Loucy (cell line): ENCODE measurements around the gene HOXB8.

Experiments
- EZH2phosphoT487 ChIP-seq: fragments of 200-600 bp; IDR thresholded peaks from 2 replicates; pipeline ENCODE4 v1.6.1; 2018; ENCODE audit warnings: antibody characterized with exemption, mild to moderate bottlenecking, moderate library complexity, borderline replicate concordance
- TF ChIP-seq, protein P1 (sequence below): fragments of 200-600 bp; sonication (generic); conservative IDR thresholded peaks from 2 replicates; pipeline ENCODE4 v1.5.1; 2014; ENCODE audit warnings: mild to moderate bottlenecking, antibody characterized with exemption, low read length

- TF ChIP-seq, protein P1, sequence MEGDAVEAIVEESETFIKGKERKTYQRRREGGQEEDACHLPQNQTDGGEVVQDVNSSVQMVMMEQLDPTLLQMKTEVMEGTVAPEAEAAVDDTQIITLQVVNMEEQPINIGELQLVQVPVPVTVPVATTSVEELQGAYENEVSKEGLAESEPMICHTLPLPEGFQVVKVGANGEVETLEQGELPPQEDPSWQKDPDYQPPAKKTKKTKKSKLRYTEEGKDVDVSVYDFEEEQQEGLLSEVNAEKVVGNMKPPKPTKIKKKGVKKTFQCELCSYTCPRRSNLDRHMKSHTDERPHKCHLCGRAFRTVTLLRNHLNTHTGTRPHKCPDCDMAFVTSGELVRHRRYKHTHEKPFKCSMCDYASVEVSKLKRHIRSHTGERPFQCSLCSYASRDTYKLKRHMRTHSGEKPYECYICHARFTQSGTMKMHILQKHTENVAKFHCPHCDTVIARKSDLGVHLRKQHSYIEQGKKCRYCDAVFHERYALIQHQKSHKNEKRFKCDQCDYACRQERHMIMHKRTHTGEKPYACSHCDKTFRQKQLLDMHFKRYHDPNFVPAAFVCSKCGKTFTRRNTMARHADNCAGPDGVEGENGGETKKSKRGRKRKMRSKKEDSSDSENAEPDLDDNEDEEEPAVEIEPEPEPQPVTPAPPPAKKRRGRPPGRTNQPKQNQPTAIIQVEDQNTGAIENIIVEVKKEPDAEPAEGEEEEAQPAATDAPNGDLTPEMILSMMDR, result no peak
- TF ChIP-seq EZH2phosphoT487, result no peak
Observed at GRCh38 chr17:48584223-48584741, 30.8 kb downstream of the HOXB8 start.
